ENCODE data around the gene DNAAF5. TPM values are rescaled to one million over a fixed set of nuclear protein-coding genes. Genes with fewer than 3 reads are reported as not detected.

Gene DNAAF5
- total RNA-seq, 4 donors from 2014 or later: 26.7 to 34.4 (median 29.0) TPM

- 84% methylated on average over 14 of the region's 65 CpGs for WGBS
- no peak for DNase-seq (ENCODE audit: low spot score in 2 of 2)
These were observed 47.9 kb downstream of the DNAAF5 start for GRCh38 chr7:774161-775109.

GRCh38 chr7:776381-776780, 49.9 kb downstream of the DNAAF5 start:
- Histone ChIP-seq H3K9me3 (no peaks in the 10 kb centered on the region), H3K27me3 (no peaks in the 10 kb centered on the region), H3K4me3 (no peak overlapping the region), H3K27ac (no peak overlapping the region), H3K4me1 (peaks cover 16% of the 10 kb centered on the region), H3K36me3 (peaks cover 37% of the 10 kb centered on the region)
- no peak for TF ChIP-seq POLR2A (IDR thresholded peaks at IDR 0.05)
- TF ChIP-seq EP300 (IDR thresholded peaks at IDR 0.05): no peak
- no peak for TF ChIP-seq CTCF (IDR thresholded peaks at IDR 0.05)
- no peak for TF ChIP-seq POLR2AphosphoS5 (IDR thresholded peaks at IDR 0.05)
- DNase-seq (ENCODE audit: low spot score in 2 of 2): no peak
- 96% methylated on average over 9 of the region's 10 CpGs for WGBS

More at GRCh38 chr7:774161-775109, 47.9 kb downstream of the DNAAF5 start:
- Histone ChIP-seq H3K9me3 (no peaks in the 10 kb centered on the region), H3K4me3 (no peak overlapping the region), H3K4me1 (peaks cover 27% of the 10 kb centered on the region), H3K27me3 (no peaks in the 10 kb centered on the region), H3K27ac (no peak overlapping the region), H3K36me3 (peaks cover 30% of the 10 kb centered on the region)
- TF ChIP-seq POLR2A (IDR thresholded peaks at IDR 0.05) (no peak), CTCF (IDR thresholded peaks at IDR 0.05) (peak; percentile 61 to 91), POLR2AphosphoS5 (IDR thresholded peaks at IDR 0.05) (no peak)

- peaks cover 8% of the 10 kb centered on the region for H3K4me1 ChIP-seq
- TF ChIP-seq CTCF (IDR thresholded peaks at IDR 0.05) (no peak), POLR2A (IDR thresholded peaks at IDR 0.05) (no peak), EP300 (IDR thresholded peaks at IDR 0.05) (no peak), POLR2AphosphoS5 (IDR thresholded peaks at IDR 0.05) (no peak)
- 89% methylated on average over 26 of the region's 26 CpGs for WGBS
- no peak overlapping the region for H3K4me3 ChIP-seq
- no peak overlapping the region for H3K27ac ChIP-seq
- H3K36me3 ChIP-seq: peaks cover 44% of the 10 kb centered on the region
- H3K27me3 ChIP-seq: no peaks in the 10 kb centered on the region
- no peaks in the 10 kb centered on the region for H3K9me3 ChIP-seq
- DNase-seq (ENCODE audit: low spot score in 2 of 2): no peak
These were observed 50.7 kb downstream of the DNAAF5 start for GRCh38 chr7:776992-777727.

- Histone ChIP-seq H3K27me3 (no peaks in the 10 kb centered on the region), H3K9me3 (no peaks in the 10 kb centered on the region), H3K4me1 (peaks cover 6% of the 10 kb centered on the region), H3K27ac (no peak overlapping the region), H3K4me3 (no peak overlapping the region), H3K36me3 (peaks cover 44% of the 10 kb centered on the region)
- TF ChIP-seq EP300 (IDR thresholded peaks at IDR 0.05) (no peak), POLR2A (IDR thresholded peaks at IDR 0.05) (no peak), CTCF (IDR thresholded peaks at IDR 0.05) (no peak), POLR2AphosphoS5 (IDR thresholded peaks at IDR 0.05) (no peak)
- WGBS: 95% methylated on average over 16 of the region's 16 CpGs
- DNase-seq (ENCODE audit: low spot score in 2 of 2): no peak
These were observed 51.2 kb downstream of the DNAAF5 start for GRCh38 chr7:777728-778078.

All from suprapubic skin (tissue), 4 donors.